K562 (cell line): ENCODE measurements around the gene NR0B2.

Experiments used
- HDAC2 ChIP-seq: fragments of 450-650 bp; IDR thresholded peaks from 2 replicates; pipeline ENCODE4 v1.6.1; 2016; ENCODE audit warnings: mild to moderate bottlenecking
- NRF1 ChIP-seq, 2 experiments: fragments of 450-650 bp; IDR thresholded peaks in 1 of 2; conservative IDR thresholded peaks in 1 of 2; 2 replicates each; pipeline ENCODE4 v1.6.1; 2014; ENCODE audit warnings: mild to moderate bottlenecking in 2 of 2
- TAF7 ChIP-seq: fragments of 450-650 bp; IDR thresholded peaks from 2 replicates; pipeline ENCODE4 v1.6.1; 2016; ENCODE audit warnings: missing genetic modification characterization, missing compliant biosample characterization
- TOE1 ChIP-seq, 2 experiments: fragments of 450-650 bp in 1 of 2; sonication (generic) in 1 of 2; formaldehyde crosslinking in 1 of 2; IDR thresholded peaks; 2 replicates each; pipeline versions ENCODE4 v1.7.1 to v1.8.0; 2016 to 2022; ENCODE audit warnings: borderline replicate concordance in 2 of 2, mild to moderate bottlenecking in 2 of 2, antibody characterized with exemption in 1 of 2, inconsistent platforms in 1 of 2, low read depth in 1 of 2, missing genetic modification reagents in 1 of 2, moderate library complexity in 1 of 2
- TF ChIP-seq, protein P1 (sequence below): sonication (generic); formaldehyde crosslinking; IDR thresholded peaks from 2 replicates; pipeline ENCODE4 v1.9.0; 2022; ENCODE audit warnings: mild to moderate bottlenecking, missing genetic modification reagents
- TF ChIP-seq, protein P2 (sequence below): sonication (generic); formaldehyde crosslinking; IDR thresholded peaks from 2 replicates; pipeline ENCODE4 v1.9.0; 2022; ENCODE audit warnings: mild to moderate bottlenecking, missing genetic modification reagents

DNA sequence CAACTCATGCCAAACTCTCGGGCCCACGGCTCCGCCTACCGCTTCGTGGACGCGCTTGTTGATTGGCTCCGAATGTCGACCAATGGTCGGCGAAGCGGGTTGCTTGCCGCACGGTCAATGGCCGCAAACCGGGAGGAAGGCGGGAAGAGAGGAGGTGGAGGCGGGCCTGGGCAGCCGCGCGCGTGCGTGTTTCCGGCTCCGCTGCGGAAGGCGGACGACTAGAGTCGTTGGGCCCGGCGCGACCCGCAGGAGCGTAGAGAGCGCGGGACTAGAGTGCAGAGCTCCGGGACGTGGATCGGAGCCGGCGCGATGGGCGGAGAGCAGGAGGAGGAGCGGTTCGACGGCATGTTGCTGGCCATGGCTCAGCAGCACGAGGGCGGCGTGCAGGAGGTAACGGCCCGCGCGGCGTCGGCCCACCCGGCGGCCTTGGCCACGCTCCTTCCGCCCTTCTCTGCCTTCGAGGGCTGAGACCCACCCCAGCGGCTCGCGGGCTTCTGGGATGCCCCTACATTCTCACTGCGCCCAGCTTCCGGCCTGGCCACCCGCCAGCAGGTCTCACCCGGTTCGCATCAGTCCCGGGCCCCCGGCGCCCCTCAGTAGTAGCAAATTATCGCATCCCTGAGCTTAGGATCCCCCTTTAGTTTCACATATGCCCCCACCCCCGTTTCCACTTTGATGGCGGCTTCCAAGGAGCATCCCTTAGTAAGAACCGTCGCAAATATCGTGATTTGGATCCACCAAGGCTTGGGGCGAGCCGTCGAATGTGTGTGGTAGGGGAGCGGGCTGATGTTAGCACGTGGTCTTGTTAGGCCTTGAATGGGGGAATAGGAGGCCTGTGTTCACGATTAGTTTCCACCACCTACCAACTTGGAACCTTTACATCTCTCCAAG, 8.0 kb upstream of the NR0B2 start, which contains the start of gene NUDC:
- TF ChIP-seq TOE1 (IDR thresholded peaks at IDR 0.05; ENCODE audit: borderline replicate concordance), result peak; percentile 24; the same call in 1 of the 2 replicates
- no peak; the same call in 1 of the 2 replicates for TF ChIP-seq TOE1 (CRISPR knock-in tag; IDR thresholded peaks at IDR 0.05; ENCODE audit: borderline replicate concordance, low read depth)
- TF ChIP-seq, protein P1, sequence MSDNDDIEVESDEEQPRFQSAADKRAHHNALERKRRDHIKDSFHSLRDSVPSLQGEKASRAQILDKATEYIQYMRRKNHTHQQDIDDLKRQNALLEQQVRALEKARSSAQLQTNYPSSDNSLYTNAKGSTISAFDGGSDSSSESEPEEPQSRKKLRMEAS, result peak; percentile 96
- TF ChIP-seq, protein P2, sequence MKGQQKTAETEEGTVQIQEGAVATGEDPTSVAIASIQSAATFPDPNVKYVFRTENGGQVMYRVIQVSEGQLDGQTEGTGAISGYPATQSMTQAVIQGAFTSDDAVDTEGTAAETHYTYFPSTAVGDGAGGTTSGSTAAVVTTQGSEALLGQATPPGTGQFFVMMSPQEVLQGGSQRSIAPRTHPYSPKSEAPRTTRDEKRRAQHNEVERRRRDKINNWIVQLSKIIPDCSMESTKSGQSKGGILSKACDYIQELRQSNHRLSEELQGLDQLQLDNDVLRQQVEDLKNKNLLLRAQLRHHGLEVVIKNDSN (CRISPR knock-in tag), result peak; percentile 36; the same call in 1 of the 2 replicates
- peak; percentile 31; the same call in 1 of the 2 replicates for TF ChIP-seq HDAC2
- TF ChIP-seq TAF7 (tag), result no peak
- TF ChIP-seq NRF1 (conservative IDR thresholded peaks at IDR 0.05 in 1 of 2, IDR thresholded peaks at IDR 0.05 in 1 of 2), result peak; percentile 95 to 96
